ENCODE results near the gene RFNG.
"Not testable (repeated sequence)": the region's sequence is repeated elsewhere in the genome, so short reads cannot be mapped to it uniquely, and the experiment has no call there.

Gene RFNG

DNA sequence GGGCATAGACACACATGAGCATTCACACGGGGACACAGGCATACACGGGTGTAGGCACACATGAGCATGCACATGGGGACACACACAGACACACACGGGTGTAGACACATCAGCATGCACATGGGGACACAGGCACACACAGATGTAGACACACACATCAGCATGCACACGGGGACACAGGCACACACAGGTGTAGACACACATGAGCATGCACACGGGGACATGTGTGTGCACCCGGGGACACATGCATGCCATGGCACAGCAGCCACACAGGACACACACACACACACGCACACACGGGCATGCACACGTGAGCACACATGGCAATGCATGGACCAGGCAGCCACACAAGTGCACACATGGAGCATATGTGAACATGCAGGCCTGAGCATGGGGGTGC is 9.0 kb downstream of the RFNG start:
- DNase-seq (ENCODE audit: low spot score), result no peak

DNA sequence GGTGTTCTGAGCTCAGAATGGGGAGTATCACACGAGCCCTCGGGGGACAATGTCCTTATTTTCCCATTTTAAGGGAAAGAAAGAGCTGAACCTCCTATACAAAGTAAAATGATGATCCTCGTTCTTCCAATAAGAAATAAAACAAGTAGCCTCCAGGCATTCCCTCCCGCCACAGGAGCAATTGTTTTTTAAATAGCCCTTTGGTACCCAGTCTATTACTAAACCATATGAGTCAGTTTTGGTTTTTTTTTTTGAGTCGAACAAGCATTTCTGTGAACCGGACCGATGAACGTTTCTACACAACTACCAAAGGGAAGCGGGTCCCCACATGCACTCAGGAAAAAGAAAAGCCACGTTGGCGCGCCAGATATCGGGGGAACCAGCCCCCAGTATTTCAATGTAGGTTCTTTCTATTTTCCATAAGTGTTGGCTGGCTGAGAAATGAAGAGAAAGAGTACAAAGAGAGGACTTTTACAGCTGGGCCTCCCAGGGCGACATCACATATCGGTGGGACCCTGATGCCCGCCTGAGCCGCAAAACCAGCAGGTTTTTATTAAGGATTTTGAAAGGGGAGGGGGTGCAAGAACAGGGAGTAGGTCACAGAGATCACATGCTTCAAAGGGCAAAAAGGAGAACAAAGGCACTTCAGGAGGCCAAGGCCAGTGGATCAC is 10.3 kb downstream of the RFNG start:
- DNase-seq (ENCODE audit: low spot score), result no peak

DNA sequence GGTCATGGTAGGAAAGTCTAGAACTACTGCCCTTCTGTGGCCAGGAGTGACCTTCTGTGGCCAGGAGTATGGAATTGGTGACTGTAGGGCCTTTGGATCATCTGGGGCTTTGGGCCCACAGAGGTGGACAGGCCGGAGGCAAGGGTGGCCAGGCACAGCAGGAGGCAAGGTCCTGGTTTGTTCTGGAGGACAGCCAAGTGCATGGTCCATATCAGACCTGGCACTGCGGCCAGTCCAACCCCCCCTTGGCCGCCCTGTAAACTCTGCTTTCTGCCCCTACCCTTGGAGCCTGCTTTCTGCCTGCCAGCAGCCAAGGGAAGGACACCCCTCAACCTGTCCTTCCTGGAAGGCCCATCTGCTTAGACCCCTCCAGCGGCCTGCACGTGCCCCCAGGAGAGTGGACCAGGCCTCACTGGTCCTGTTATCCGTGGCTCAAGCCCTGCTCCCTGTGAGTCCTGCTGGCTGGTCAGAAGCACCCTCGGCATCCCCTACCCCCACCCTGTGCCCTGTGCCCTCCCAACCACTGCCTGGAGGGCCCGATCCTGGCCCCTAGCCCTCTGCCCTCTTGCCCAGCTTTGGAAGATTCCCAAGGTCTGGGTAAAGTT is 11.8 kb downstream of the RFNG start:
- DNase-seq (ENCODE audit: low spot score), result no peak

DNA sequence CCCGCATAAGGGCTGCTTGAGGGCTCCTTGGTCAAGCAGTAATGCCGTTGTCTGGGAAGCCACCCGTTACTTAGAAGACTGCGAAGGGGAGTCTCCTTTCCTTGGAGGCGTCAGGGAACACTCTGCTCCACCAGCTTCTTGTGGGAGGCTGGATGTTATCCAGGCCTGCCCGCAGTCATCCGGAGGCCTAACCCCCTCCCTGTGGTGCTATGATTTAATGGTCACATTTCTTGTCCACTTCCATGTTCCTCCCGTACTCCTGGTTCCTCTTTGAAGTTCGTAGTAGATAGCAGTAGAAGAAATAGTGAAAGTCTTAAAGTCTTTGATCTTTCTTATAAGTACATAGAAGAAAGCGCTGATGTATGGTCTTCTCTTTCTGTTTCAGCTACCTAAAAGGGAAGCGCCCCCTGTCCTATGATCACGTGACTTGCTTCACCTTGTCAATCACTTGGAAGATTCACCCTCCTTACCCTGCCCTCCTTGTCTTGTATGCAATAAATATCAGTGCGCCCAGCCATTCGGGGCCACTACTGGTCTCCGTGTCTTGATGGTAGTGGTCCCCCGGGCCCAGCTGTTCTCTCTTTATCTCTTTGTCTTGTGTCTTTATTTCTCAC is 12.7 kb downstream of the RFNG start:
- DNase-seq (ENCODE audit: low spot score), result not testable (repeated sequence)

DNA sequence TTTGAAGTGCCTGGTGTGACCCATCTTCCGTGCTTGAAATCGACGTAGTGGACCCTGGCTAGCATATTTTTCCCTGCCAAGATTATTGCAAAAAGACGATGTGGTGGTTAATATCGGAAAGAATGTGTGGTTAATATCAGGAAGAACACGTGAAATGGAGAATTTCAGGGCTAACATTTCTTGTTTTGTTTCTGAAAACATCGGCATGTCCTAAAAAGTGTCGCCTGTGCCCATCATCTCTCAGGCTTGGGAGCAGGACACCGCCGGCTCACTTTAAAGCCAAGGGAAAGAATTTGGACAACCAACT is 13.8 kb downstream of the RFNG start:
- no peak for DNase-seq (ENCODE audit: low spot score)

DNA sequence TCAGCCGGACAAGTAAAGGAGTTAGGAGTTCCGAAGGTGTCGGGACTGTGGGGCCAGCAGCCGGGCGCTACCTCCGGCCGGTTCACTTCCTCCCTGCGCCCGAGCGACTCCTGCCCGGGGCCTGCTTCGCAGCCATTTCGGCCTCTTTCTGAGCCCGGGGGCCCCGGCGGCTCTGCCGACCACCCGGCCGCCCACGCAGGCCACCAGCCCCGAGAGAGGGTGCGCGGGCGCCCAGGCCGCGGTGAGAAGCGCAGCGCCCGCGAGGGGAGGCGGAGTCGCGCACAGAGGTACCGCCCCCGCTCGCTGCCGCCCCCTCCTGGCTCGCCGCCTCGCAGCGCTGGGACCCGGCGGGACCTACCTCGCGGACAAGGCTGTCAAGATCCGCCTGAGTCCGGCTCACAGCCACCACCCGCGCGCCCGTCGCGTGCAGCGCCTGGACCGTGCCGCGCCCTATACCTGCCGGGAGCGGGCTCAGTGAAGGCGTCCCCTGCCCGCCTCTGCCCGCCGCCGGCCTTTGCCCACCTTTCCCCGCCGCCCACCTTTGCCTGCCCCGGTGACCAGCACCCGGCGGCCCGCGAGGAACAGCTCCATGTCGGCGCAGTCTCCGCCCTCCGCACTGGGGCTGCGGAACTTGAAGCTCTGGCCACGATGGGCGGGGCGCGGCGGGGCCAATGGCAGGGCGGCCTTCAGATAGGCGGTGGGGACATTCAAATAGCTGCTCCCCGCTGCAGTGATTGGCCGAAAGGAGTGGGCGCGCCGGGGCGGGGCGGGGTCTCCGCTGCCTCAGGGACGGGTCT is 14.3 kb downstream of the RFNG start, which contains the start of gene DCXR:
Gene DCXR (minus strand): TSS at position 606 of the 797 bp plus-strand sequence. CDS start 15 bp downstream, at position 591.
- peak; percentile 97 for DNase-seq (ENCODE audit: low spot score)

DNA sequence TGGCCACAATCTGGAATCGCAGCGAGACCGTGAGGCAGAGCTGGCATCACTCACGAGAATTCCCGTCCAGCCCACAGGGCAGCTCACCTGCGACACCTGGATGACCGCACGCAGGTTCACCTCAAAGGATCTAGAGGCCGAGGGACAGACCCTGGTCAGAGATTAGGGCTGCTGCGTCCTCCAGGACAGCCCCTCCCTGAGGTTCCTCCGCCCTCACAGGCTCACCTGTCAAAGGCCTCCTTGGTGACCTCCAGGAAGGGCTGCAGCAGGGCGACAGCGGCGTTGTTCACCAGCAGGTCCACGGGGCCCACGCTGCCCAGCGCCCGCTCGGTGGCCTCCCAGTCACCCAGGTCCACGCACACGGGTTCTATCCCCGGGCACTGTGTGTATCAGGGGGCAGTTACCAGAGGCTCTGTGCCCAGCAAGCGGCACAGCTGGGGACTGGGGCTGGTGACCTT is 14.9 kb downstream of the RFNG start:
- DNase-seq (ENCODE audit: low spot score), result no peak

DNA sequence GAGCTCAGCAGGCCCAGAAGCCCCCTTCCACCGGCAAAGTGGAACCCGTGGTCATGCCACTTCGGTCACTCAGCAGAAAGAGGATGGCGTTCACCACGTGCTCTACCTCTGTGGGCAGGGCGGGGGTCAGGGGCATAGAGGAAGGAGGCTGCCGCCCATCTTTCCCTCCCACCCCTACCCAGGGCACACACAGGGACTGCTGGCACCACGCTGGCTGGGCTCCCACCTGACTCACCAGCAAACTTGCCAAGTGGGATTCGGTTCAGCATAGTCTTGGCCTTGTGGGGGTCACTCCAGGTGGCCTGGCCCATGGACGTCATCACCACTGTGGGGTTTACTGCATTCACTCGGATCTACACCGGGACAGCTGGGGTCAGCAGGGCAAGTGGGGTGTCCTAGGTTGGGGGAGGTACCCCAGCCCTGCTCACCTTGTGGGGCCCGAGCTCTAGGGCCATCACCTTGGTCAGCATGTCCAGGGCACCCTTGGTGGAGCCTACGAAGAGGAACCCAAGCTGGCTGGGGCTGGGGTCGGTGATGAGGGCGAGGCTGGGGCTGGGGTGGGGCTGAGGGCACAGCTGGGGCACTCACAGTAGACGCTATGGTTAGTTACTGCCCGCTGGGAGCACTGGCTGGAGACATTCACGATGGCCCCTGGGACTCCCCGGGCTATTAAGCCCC is 15.5 kb downstream of the RFNG start:
- no peak for DNase-seq (ENCODE audit: low spot score)

DNA sequence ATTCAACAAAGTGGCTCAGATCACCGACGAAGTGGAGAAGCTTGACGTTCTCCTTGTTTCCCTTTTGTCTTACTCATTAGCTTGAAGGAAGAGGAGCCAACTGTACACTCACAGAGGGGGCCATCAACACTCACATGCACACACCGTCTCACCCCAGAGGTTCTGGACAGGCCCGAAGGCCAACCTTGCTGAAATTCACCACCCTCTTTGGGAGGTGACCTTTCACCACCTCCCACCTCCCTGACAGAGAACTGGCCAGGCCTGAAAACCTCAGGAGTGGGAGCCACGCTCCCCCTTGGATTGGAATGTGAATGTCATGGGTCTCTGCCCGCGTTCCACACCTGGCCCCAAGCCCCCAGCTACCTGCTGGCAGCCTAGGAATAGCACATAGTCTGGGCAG is 16.1 kb downstream of the RFNG start:
- no peak for DNase-seq (ENCODE audit: low spot score)

DNA sequence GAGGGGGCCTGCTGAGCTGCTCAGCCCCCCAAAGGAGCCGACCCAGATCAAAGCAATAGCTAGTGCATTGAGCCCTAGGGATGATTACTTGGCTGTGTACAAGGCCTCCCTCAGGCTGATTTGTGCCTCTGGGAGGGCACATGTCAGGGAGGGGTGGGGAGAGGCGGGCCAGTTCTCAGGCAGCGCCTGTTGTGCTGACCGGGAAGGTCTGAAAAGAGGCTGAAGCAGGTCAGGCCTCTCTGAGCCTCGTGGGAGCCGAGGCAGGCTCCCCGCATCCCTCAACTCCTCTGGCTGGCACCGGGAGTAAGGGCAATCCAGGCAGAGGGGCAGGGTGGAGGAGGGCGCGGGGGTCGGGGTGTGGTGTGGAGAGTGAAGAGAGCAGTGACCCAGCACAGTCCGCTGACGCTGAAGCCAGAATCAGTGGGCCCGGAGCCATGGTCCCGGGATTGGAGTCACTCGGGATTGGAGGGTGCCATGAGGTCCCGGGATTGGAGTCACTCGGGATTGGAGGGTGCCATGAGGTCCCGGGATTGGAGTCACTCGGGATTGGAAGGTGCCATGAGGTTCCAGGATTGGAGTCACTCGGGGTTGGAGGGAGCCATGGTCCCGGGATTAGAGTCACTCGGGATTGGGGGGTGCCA is 17.1 kb downstream of the RFNG start:
- no peak for DNase-seq (ENCODE audit: low spot score)

DNA sequence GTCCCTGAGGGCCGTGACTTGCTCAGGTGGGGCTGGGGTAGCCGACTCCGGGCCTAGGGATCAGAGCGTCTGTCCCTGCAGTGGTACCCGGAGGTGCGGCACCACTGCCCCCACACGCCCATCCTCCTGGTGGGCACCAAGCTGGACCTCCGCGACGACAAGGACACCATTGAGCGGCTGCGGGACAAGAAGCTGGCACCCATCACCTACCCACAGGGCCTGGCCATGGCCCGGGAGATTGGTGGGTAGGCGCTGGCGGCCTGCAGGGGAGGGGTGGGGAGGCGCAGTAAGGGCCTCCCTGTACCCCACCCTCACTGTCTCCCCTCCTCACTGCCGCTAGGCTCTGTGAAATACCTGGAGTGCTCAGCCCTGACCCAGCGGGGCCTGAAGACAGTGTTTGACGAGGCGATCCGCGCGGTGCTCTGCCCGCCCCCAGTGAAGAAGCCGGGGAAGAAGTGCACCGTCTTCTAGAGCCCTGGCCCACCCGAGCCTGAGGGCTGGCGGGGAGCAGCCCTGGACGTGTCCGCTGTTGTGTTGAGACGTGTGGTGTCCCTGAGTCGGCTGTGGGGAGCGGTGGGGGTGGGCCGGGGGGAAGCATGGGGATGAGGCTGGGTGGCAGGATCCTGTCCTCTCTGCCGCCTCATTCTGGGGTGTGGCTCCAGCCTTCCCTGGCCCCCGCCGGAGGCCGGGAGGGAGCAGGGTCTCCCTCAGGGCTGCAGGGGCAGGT is 18.1 kb downstream of the RFNG start:
- no peak for DNase-seq (ENCODE audit: low spot score)

DNA sequence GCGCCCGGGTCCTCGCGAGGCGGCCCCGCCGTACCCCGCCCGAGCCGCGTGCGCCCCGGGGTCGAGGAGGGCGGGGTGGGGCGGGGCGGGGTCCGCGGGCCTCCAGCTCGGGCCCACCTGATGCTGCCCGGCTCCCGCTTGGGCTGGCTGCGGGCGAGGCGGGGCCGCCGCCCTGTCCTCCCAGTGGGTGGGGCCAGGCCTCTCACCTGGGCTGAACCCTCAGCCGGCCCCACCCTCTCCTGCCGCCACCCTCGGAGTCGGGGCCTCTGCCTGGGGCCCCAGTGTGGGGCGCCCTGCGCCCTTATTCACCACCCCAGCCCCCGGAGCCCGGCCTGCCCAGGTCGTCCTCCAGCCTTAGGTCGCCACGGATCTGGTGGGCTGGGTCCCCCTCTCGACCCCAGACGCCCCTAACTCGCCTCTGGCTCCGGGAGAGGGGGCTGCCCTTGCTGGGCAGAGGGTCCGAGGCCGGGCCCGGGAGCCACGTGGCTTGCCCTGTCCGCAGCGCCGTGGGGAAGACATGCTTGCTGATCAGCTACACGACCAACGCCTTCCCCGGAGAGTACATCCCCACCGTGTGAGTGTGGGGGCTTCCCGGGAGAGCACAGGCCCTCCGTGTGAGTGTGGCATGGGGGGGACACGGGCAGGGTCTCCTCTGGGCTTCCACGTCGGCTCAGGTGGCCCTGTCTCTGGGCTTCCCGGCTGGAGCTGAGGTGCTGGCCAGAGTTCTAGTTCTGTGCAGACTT is 19.6 kb downstream of the RFNG start:
- DNase-seq (ENCODE audit: low spot score), result peak; percentile 49

DNA sequence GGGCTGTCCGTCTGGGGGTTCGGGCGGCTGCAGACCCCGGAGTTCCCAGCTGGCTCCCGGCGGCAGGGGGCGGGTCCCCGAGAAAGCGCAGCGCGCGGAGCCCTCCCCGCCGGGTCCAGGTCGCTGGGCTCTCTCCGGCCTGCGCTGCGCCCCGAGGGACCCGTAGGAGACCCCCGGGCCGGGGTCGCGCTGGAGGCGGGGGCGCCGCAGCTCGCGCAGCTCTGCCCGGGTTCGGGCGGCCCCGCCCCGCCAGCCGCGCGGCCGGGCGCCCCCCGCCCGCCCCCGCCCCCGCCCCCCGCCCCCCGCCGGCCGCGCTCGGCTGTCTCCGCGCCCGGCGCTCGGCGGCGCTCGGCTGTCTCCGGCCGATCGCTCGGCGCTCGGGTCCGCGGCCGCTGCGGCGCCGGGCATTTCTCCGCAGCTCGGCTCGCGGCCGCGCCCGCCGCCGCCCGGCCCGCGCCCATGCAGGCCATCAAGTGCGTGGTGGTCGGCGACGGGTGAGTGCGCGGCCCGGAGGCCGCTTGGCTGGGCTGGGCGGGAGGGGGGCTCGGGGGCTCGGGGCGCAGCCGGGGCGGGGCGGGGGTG is 20.2 kb downstream of the RFNG start, which contains the start of gene RAC3:
Gene RAC3 (plus strand): TSS at position 376 of the 582 bp plus-strand sequence. CDS start 84 bp downstream, at position 460.
- no peak for DNase-seq (ENCODE audit: low spot score)

DNA sequence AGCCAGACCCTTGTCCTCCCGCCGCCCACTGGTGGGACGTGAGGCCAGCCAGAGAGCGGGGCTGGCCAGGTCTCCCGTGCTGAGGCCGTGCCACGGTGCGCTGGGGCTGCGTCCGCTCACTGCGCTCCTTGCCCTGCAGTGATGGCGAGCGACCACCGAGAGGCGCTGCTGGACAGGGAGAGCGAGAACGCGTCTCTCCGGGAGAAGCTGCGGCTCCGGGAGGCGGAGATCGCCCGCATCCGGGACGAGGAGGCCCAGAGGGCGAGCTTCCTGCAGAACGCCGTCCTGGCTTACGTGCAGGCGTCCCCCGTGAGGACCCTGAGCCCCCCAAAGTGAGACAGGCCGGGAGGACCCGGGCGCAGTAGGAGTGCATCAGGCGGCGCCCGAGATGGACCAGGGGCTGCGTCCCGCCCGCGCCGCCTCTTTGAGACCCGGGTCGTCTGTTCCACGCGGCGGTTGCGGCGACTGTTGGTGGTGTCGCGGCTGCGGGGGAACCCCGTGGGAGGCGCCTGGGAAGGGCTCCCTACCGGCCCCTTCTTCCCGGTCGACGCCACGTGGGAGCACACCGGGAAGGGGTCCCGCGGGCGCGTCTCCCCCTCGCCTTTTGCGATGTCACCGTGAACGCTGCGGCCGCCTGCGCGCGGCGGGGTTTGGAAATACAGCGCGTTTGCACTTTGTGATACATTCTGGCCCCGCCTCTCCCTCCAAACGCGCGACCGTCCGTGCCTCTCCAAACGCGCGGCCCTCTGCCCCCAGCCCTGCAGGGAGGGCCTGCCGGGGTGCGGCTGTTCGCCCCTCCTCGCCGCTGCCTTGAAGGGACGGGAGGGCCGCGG is 20.9 kb downstream of the RFNG start:
- peak; percentile 80 for DNase-seq (ENCODE audit: low spot score)

DNA sequence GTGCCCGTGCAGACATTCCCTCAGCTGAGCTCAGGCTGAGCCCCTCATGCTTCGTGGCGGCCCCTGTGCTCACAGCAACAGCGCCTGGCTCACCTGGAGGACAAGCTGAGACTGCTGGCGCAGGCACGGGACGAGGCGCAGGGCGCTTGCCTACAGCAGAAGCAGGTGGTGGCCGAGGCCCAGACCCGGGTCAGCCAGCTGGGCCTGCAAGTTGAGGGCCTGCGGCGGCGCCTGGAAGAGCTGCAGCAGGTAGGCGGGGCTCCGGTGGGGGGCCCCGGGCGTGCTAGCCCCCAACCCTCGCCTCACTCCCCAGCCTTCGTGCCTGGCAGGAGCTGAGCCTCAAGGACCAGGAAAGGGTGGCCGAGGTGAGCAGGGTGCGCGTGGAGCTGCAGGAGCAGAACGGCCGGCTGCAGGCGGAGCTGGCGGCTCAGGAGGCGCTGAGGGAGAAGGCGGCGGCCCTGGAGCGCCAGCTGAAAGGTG is 21.6 kb downstream of the RFNG start:
- DNase-seq (ENCODE audit: low spot score), result no peak

DNA sequence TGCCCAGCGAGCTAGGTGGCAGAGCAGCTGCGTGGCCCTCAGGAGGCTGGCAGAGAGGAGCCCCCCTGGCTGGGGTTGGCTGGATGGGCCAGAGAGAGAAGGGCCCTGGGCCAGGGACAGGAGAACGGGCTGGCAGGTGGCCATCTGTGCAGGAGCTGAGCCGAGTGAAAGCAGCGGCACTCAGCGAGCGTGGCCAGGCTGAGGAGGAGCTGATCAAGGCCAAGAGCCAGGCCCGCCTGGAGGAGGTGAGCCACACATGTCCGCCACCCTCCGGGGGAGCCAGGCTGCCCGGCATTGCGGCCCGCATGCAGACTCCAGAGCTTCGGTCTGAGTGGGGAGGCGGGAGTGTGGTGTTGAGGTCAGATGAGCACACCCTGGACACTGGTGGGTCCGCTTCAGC is 22.2 kb downstream of the RFNG start:
- no peak for DNase-seq (ENCODE audit: low spot score)

DNA sequence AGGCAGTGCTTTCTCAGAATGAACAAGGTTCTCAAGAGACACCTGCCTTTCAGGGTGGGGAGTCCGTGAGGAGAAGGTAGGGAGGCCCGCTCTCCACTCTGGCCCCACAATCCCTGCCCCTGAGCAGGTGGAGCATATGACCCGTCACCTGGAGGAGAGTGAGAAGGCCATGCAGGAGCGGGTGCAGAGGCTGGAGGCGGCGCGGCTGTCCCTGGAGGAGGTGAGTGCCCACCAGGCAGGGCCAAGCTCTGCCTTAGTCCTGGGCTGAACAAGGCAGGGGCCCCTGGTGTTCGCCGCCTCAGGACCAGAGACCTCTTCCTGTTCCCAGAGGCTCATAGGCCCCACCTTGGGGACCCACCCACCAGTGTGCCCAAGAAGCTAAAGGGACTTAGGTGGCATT is 22.6 kb downstream of the RFNG start:
- DNase-seq (ENCODE audit: low spot score), result no peak

DNA sequence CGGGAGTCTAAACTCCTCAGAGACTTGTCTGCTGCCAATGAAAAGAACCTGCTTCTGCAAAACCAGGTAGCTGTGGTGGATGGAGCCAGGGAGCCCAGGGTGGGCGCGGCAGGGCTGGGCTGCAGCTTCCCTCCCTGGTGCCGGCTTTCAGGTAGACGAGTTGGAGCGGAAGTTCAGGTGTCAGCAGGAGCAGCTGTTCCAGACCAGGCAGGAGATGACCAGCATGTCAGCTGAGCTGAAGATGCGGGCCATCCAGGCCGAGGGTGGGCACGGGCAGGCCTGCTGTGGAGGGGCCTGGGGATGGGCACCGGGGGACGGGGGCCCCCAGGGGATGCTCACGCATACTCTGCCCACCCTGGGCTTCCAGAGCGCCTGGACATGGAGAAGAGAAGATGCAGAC is 23.4 kb downstream of the RFNG start:
- DNase-seq (ENCODE audit: low spot score), result no peak
